GM21381 (cell line): ENCODE data around the gene CACNA1E.
"Not testable (repeated sequence)": the region's sequence is repeated elsewhere in the genome, so short reads cannot be mapped to it uniquely, and the experiment has no call there.

Experiments
- ATAC-seq: cut with Tn5 transposase; IDR thresholded peaks from one replicate; pipeline ENCODE4 v1.9.1; 2021; ENCODE audit warnings: mild to moderate bottlenecking, moderate library complexity; ENCODE audit not compliant: unreplicated experiment

CACNA1E gene

DNA sequence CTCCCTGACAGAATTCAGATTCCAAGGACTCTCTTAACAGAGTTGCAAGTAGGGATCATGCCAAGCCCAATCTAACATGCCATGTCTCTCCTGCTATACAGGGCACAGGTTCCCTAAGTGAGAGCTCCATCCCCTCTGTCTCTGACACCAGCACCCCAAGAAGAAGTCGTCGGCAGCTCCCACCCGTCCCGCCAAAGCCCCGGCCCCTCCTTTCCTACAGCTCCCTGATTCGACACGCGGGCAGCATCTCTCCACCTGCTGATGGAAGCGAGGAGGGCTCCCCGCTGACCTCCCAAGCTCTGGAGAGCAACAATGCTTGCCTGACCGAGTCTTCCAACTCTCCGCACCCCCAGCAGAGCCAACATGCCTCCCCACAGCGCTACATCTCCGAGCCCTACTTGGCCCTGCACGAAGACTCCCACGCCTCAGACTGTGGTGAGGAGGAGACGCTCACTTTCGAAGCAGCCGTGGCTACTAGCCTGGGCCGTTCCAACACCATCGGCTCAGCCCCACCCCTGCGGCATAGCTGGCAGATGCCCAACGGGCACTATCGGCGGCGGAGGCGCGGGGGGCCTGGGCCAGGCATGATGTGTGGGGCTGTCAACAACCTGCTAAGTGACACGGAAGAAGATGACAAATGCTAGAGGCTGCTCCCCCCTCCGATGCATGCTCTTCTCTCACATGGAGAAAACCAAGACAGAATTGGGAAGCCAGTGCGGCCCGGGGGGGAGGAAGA lies 315.0 kb downstream of the CACNA1E start:
- ATAC-seq: no peak

GRCh38 chr1:181801617-181802016 lies 318.3 kb downstream of the CACNA1E start:
- no peak for ATAC-seq

GRCh38 chr1:181802466-181802865 lies 319.1 kb downstream of the CACNA1E start:
- no peak for ATAC-seq

GRCh38 chr1:181803421-181803820 lies 320.1 kb downstream of the CACNA1E start:
- ATAC-seq: no peak

- ATAC-seq: no peak
Observed at GRCh38 chr1:181804989-181805388, 321.7 kb downstream of the CACNA1E start.

DNA sequence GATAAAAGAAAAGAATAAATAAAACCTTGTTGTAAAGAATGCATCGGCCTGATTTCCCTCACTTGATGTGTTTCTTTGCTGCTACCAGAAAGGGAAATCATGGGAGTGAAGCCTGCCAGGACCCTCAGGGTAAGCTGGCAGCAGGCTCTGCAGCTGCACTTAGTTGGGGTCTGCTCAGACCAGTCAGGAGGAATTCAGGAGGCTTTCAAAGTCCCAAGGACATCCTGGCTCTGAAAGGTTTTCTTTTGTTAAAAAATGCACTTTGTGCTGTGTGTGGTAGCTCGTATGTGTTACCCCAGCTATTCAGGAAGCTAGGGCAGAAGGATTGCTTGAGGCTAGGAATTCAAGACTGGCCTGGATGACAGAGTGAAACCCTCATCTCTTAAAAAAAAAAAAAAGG lies 323.4 kb downstream of the CACNA1E start:
- no peak for ATAC-seq

DNA sequence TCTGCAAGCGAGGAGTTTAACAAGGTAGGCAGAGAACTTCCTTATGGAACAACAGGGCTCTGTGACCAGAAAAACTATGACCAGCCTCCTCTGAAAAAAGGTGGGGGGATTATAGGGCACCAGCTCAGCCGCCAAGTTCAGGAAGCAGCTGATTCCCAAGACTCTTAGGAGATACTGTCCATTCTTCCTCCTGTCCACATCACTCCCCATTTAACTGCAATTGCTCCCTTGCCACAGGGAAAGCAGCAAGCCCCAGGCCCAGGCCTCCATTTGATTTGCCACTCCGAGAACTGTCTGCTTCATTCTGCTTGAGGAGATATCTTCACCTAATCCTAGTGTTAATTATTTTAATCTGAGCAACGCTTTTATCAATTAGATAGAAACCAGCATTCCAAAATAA lies 323.9 kb downstream of the CACNA1E start:
- ATAC-seq: no peak

GRCh38 chr1:181809991-181810545 lies 326.8 kb downstream of the CACNA1E start:
- no peak for ATAC-seq

DNA sequence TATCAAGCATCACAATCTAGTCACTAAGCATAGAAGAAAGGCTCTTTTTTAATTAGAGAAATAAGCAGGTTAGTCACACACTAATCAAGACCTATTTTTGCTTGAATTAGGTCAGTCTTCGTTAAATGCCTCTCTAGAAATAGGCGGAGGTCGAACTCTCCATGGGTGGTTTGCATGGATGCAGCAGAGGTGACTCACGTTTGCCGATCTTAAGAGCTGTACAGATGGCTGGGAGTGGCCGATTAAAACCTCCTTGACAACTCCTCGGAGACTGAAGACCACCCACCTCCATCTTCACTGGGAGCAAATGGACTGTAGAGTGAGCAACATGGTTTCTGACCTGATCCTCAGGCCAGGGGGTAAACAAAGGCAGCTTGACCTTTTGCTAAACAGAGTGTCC lies 328.9 kb downstream of the CACNA1E start:
- ATAC-seq: no peak

DNA sequence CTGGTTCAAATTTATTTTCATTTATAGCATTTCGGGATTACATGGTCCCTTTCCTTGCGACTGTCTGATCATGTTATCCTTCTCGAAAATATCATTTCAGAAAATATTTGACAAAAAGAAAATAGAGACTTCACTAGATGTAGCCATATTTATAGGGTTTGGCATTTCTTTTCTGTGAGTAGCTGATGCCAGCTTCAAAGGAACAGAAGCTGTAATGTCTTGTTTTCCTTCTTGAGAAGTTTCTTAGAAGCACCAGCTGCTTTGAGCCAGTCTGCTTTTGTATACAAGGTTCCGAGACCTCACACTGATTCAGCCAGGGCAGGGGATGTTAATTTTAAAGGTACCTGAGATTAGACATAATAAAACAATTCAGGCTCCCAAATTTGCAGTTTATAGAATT lies 329.9 kb downstream of the CACNA1E start:
- ATAC-seq: no peak

GRCh38 chr1:181816608-181817007 lies 333.3 kb downstream of the CACNA1E start:
- no peak for ATAC-seq

- ATAC-seq: no peak
Observed at GRCh38 chr1:181817091-181817490, 333.8 kb downstream of the CACNA1E start.

DNA sequence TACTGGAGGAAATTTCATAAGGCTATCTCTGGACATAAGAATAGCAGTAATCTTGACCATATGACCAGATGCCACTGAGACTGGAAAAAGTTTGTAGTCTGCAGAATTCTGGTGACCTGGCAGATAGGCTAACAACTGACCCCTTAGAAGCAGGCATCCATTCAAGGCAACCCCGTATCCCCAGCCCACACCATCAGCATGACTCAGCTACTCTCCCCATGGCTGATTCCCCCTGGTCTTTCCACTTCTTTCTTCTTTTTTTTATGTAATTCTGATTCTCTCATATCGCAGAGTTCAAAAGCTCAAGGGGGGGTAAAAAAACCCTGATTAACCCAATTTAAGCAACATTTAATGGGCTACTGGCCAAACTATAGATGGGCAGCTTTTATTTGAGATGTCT lies 335.1 kb downstream of the CACNA1E start:
- ATAC-seq: no peak

GRCh38 chr1:181818943-181819342 lies 335.6 kb downstream of the CACNA1E start:
- no peak for ATAC-seq

DNA sequence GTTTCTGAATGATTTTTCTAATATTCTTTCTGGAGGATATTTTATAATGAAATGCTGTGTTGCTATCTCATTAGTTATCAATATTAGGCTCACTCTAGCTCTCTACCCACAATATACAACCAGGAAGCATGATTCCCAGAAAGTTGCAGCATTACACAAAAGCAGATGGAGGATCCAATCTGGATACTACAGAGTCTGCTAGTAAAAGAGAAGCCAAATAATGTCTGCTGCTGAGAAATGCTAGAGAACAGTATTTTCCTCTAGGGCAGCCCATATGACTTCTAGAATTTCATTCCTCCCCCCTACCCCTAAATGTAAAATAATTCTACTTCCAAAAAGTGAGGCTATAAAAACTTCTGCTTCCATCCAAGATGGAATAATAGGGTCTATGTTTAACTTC lies 338.4 kb downstream of the CACNA1E start:
- no peak for ATAC-seq

- not testable (repeated sequence) for ATAC-seq
Observed at GRCh38 chr1:181832173-181832880, 349.0 kb downstream of the CACNA1E start.

- no peak for ATAC-seq
Observed at GRCh38 chr1:181846001-181846645, 362.8 kb downstream of the CACNA1E start.

DNA sequence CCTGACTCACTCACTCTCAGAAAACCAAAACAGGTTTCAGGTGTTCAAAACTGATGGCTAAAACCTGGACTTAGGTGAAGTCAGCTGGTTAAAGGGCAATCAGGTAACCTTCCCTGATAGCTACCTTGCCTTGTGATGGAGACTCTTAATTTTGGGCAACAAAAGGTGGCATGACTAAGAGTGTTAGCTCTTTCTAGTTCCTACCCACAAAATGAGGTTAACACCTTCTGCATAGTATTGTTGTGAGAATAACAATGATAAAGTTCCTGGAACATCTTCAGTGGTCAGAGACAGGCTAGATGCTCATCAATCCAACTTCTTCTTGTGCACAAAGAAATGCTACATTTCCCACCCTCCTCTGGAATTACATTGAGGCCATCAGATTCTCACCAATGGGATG lies 363.4 kb downstream of the CACNA1E start:
- ATAC-seq: no peak

DNA sequence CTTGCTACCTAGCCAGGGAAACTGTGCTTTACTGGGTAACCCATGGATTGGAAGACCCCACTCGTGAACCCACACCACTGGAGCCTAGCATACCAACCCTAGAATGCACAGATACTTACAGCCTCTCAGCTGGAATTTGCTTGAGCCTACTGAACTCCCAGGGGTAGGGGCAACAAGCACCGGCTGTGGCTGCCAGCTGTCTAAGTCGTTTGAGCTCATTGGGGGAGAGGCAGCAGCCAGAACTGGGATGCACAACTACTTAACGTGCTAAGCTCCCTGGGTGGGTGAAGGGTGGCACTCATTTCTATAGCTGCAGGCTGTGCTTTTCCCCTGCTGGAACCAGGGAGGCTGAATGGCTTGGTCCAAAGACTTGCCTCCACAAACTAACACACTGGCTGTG lies 365.8 kb downstream of the CACNA1E start:
- no peak for ATAC-seq

- ATAC-seq: not testable (repeated sequence)
Observed at GRCh38 chr1:181854212-181854611, 370.9 kb downstream of the CACNA1E start.

DNA sequence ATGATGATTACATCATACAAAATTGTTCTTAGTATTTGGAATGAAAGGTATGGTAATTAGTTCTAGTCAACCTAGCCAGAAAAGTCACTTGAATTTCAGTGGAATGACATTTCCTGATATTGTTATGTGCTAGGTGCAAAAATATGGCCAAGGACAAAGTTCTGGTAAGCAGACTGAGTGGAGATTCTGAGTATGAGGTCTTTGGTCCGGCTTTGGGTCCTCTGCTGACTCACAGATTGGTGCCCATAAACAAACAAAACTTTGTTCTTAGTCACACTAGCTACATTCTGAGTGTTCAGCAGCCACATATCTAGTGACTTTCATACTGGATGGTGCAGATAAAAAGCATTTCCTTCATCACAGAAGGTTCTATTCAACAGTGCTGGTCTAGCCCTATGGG lies 372.1 kb downstream of the CACNA1E start:
- ATAC-seq: no peak
